Fibroblast of skin of abdomen (primary cell): ENCODE results near the gene CPLX4.

Source experiments
- DNase-seq: peaks from one replicate; pipeline ENCODE4 v3.0.0-alpha.2; 2013

Gene CPLX4

DNA sequence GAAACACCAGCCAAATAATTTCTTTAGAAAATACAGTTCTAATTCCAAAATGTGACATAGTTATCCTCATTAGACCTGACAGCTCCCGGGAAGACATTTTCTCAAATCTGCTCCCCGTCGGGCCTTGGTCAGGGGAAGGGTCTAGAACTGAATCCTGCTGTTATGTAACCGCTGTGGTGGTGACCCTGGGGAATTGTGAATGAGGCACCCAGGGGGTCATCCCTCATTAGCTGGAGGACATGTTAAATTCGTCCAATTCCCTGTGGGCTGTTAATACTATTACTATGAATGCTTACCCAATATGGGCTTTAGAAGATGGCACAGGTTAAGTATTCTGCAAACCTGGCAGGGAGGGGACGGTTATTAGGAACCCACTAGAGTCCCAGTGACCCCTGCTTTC is 11.8 kb downstream of the CPLX4 start:
- DNase-seq = no peak

DNA sequence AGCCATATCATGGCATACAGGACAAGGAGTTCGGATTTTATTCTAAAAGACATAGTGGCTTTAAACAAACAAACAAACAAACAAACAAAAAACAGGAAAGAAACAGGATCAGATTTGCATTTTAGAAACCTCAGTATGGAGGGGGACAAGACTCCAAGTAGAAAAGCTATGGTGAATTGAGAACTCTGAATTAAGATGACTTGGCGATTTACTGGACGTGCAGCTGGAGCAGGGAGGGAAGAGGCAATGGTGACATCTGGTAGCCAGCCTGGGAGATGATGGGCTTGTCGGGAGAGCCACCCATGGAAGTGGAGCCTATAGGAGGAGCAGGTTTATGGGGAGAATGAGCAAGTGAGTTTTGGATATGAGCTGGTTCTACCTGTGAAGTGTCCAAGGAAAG is 13.2 kb downstream of the CPLX4 start:
- no peak for DNase-seq

DNA sequence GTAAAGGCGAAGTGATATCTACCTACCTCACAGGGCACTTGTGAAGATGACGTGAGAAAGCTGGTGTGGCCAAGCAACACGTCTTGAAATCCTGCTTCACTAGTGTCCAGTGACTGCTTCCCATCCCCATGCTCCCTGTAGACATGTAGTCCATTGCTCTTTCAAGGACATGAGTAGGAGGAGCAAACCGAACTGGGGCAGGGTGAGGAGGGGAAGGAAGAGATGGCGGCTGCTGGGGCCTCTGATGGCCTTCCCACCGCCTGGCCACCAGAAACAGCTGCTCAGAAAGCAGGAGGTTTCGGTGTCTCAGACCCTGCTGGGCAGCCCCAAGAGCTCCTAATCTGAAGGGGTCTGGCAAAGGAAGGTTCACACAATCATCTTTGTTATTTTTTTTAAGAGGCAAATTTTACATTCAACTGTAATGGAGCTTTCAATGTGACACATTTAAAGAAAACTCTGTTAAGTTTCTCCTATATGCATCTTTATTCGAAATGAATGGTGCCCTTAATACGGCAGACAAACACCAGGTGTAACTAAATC is 14.7 kb downstream of the CPLX4 start:
- no peak for DNase-seq

DNA sequence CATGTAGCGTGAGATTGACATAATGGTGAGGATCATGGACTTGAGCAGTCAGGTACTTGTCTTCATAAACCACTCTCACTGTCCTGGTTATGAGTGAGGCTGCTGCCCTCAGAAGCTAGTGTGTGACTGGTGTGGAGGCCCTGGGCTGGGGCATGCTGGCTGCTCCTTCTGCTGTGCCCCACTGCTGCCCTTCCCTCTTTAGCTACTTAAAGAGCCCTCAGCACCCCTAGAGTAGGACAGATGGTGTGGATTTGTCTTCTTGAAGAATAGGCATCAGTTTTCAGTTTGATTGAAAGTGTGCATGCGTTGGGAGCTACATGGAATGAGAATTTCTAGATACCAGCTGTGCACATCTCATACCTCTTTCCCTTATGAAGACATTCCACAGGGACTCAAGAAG is 15.4 kb downstream of the CPLX4 start:
- no peak for DNase-seq

DNA sequence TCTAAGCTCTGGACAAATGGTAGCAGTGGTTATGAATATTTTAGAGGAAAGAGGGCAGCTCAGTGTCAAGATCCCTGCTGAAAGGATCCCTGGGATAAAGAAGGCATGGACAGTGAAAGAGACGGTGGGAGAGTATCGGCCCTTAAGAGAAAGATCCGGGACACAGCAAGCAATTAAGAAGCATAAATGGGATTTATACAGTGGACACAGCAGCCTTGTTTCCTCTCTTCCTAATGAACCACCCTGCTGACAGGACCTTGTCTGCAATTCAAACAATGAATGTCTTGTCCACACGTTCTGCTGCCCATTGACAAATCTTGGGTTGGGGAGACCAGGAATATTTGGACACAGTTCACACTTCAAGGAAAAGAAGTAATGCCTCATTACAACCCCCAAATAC is 16.5 kb downstream of the CPLX4 start:
- DNase-seq = no peak

DNA sequence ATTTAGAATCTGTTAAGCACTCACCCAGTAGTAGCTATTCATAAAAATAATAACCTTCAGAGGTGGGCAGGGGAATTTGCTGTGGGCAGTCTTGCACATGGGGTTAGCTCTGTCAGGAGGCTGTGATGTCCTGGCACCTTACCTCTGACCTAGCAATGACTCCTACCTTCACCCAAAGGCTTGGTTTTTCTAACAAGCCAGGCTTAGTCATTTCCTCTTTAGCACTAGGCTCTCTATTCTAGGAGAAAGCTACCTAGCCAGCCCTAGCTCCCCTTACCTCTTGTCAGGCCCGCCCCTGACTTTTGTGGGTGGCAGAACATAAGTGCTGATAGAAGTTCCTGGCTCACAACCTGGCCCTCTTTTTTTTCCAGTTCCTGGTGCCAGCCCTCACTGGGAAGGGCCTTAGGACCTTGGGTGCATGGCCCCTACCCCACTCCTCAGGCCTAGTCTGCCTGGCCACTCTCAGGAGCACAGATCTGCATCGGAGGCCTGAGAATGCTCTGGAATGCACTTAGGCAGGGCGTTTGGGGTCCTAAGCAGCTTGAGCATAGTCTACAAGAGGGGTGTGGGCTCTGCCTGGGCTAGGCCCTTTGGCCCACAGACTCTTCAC is 17.7 kb downstream of the CPLX4 start:
- DNase-seq = no peak

DNA sequence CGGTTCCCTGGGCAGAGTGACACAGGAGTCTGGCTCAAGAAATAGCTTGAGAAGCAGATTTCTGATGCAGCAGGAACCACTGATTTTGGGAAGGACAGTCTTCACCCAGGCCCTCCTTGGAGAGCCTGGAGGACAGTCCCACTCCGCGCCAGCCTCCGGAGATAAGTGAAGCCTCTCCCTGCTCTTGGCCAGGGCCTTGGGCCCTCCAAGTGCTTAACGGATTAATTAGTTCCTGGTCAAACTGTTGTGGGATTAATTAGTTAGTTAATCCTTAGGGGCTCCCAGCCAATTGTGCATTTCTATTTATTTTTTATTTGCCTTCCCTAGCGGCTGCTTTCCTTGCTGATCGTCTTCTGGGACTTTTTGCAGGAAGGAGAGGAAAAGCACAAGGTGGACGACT is 19.6 kb downstream of the CPLX4 start:
- no peak for DNase-seq

DNA sequence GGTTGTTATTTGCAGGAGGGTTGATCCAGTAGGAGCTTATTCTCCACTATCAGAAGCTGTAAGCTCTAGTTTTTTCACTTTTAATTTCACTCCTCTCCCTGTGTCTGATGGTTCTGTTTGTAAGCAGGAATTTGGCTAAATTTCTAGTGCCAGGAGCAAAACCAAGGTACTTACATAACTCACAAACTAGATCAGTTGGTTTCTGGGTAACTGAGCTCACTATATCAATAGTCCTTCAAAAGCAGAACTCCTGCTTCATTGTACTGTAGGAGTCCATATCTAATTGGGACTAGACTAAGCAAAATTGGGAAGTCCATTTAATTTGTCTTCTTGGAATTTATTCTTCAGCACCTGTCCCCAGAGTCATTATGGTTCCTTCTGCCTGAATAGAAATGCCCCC is 25.1 kb downstream of the CPLX4 start:
- DNase-seq = no peak

DNA sequence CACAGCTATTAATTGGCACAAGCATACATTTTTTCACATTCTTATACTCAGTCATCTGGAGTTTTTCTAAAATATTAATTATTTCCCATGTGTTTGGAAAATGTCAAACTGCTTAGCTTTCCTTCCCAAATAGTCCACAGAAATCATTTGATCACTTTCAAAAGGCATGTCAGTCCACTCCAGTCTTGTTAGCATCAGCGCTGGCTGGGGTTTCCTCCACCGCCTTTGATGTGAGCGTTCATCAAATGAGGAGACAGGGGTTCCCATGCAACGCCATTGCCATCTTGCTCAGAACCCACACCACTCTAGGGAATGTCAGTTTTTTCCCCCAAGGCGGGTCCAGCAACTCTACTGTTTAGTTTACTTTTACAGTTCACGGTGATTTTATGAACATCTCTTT is 32.1 kb downstream of the CPLX4 start:
- DNase-seq = no peak

DNA sequence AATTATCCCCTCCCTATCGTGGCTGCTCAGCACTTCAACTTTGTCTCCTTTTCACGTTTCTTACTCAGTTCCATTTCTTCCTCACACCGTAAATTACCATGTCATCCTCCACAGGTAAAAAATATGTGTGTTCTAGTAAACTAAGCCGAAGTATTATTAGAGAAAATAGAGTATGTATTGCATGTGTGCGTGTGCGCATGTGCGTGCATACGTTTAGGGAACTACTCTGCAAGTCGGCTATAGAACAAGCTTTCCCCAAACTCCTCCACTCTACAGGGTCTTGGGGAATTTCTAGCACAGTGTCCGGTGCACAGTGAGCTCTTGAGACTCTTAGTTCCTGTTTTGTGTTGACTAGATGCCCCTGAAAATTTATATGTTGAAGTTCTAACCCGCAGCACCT is 36.1 kb downstream of the CPLX4 start:
- no peak for DNase-seq

DNA sequence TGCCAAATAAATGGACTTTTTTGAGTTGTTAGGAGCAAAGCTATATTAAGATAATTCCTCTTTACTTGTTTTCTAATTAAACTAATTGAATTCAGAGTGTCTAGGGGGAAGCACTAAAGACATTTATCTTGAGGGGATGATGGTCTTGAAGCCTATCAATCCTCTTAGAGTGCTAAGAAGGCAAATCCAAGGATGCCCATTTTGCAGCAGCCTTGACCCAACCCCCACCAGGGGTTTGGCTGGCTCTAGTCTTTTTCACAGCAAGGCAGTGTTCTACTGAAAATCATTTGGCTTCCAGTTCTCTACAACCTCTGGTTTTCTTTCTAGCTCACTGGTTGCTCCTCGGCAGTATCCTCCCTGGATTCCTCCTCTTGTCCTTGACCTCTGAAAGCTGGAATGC is 38.7 kb downstream of the CPLX4 start:
- no peak for DNase-seq

DNA sequence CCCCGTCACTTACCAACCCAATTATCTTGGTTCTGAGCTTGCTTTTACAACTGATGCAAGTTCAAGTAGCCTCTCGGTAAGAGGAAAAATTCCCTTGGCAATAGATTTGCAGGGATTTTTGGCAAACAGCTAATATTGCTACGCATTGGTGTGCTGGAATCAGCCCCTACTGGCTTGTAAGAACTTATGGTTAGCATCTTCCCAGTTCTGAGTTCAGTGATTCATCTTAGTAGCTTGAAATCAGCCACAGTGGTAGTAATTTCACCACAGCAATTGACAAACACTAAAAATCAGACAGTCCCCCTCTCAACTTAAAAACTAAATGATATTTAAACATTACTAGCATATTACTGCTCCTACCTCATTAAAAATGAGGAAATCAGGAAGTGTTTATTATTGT is 39.3 kb downstream of the CPLX4 start:
- no peak for DNase-seq

DNA sequence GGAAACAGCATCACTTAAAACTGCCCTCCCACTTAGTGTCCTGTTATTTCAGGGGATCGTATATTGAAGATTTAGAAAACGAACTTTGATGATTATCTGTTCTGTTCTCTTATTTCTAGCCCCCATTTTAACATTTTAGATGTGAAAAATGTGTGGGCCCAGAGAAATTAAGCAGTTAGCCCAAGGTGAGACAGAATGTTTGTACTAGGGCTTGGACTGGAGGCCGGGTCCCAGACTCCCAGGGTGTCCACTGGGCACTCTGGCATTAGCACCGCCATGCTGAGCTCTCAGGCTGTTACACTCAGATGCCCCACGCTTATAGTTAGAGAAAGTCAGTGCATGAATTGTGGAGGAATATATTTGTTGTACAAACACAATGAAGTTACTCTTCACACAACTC is 39.7 kb downstream of the CPLX4 start:
- DNase-seq = no peak

DNA sequence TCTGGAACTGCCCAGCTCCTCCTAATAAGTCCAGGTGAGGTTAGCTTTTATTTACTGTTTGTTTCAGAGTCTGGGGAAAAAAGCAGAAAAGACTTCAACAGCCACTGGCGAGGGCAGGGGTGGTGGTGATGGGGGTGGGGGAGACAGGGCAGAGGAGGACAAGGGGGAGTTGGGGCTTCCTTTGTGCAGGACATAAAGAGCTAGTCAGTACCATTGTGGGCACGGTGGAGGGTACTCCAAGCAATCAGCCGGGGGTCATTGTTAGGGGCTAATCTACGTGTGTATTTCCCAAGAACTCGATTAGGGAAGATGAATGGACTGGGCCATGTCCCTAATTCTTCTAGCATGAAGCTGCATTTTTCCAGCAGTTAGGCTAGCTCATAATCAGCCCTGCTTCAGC is 42.4 kb downstream of the CPLX4 start:
- no peak for DNase-seq

DNA sequence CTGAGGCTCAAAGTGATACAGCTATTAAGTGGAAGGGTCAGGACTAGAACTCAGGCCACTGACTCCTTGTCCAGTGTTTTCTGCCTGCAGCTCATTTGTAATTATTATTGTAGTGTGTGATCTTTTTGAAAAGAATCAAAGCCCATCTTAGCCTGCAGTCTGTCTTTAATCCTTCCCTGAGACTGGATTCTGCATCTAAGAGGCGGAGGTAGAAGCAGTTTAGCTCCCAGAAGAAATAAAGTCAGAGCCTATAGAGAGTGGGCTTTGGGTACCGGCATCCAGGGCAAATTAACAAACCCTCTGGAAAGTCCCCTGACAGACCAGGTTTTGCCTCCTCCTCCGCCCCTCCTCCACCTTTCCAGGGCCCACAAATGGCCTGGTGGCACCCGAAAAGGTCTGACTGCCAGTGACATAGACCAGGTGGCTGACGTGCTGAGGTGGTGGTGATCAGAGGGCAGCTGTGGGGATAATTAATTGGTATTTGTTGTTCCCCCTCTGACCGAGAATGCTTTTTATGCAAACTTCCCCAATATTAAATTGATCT is 43.0 kb downstream of the CPLX4 start:
- DNase-seq = no peak

DNA sequence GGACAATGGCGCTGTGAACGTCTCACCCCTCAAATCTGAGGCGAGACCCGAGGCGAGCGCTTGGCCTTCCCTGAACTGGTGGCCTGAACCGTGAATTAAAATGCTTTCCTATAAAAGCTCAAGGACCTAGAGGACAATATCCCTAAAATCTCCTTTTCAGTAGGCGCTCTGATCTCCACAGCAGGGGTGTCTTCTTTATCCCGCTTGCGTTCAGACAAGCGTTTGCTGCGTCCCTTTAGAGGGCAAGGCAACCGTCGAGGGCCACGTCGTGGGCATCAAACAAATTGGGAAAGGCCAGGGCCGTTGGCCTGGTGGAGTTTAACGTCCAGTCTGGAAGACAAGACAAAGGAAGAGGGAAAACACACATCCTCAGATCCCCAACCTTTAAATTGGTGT is 43.9 kb downstream of the CPLX4 start:
- DNase-seq = no peak

DNA sequence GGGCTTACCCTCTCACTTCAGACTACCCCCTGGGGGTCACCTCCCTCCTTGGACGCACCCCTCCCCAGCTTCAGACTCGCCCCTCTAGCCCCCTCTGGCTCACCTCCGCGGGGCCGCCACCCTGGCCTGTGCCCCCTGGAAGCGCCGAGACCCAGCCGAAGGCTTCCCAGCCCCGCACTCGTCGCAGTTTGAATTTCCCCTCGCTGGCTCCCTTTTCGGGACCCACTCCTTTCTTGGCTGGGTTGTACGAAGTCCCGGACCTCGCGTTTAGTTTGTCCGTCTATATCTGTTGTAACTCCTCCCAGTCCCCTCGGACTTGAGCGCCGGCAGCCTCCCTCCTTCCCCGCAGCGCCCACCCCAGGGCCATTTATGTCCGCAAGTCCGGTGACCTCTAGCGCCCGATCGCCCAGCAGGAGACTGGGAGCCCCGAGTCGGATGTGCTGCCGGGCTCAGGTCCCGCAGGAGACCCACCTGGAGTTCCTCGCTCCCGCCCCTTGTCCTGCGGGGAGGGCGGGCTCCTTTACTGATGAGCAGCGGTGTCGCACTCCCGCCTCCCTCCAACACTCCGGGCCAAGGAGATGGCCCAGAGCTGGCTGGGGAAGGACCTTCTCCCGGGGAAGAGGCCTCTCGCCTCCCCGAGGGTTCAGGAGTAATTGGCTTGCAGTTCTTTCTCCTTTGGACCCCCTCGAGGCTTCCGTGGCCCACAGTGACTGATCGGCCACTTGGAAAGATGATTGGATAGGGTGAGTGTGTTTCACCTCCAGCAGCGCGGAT is 44.5 kb downstream of the CPLX4 start:
- no peak for DNase-seq

DNA sequence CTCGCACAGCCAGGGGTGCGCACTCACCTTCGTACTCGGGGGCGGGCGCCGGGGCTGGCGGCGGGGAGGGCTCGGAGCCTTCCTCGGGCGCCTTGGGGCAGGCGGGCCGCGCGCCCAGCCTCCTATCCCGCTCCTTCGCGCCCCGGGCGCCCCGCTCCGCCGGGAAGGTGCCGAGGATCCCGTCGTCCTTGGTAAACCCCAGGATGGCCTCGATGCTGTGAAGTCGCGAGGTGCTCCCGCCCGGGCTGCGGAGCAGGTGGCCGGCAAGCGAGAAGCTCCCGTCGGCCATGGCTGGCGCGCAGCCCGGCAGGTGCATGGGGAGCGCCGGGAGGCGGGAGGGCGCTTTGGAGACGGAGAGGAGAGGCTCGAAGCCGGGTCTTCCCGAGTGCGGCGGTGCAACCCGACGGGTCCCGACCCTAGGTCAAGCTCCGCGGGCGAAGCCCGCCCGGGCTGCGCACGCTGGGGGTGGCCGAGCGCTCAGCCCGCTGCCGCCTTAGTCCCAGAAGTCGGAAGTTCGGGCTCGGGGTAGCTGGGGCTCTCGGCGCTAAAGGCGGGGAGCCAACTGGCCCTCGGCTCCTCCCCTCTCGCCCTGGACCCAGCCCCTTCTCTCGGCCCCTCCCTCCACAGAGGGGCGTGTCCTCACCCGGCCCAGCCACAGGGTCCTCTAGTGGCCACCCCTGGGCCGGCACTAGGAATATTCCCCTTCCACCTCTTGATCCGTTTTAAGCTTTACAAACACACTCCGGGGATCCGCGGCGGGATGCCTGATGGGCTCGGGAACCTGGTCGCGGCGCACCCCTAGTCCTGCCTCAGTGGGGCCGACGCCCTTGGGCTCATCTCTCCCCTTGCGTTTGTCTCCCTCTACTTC is 45.3 kb downstream of the CPLX4 start, which contains the start of gene RAX:
RAX (minus strand) TSS at position 564 of the 868 bp plus-strand sequence; CDS start at position 316, 248 bp downstream.
- no peak for DNase-seq

DNA sequence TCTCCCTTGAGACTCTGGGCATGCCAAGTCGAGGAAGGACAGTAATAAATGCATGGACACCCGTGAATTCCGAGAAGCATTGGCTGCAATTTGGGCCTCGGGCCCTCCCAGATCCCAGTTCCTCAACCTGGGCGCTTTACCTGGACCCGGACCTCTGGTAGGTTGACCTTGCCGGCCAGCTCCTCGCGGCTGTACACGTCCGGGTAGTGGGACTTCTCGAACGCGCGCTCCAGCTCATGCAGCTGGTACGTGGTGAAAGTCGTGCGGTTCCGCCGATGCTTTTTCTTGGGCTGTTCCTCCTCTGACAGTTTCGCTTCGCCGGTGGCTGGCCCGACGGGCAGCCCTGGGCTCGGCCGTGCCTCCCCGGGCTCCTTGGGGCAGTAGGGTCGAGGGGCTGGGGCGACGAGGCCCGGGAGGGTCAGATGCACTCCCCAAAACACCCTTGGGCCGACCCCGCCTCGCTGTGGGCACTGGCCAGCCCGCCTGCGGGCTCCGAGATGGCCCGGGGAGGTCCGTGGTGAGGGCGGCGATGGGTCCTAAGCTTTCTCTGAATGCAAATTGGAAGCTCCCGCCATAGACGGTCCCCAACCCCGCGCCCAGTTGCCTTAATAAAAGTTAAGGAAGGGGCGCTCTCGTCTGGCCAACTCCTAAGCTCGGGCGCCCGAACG is 46.1 kb downstream of the CPLX4 start:
- DNase-seq = no peak

DNA sequence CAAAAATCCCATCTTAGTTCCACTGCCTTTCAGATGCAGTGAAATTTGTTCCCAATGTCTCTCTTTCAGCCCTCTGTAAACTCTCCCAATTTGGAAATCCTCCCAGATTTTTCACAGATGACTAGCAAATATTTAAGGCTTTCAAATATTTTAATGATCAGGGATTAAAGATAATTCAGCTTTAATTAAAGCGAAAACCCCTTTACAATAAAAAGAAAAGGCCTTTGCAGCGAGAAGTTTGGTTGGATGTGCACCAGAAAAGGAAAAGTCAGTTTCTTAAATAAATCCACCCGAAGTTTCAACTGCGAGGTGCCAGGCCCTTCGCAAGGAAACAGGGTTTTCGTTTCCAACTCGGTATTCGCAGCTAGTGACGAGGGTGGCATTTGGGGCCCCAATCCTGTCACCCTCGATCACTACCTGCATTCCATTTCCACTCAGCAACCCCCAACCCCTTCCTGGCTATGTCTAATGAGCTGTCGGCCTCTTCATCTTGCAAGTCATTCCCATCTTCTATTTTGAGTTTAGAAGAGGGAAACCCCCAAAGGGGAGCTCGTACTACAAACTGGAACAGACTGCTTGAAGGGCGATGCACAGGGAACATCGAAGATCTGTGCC is 46.7 kb downstream of the CPLX4 start:
- no peak for DNase-seq

DNA sequence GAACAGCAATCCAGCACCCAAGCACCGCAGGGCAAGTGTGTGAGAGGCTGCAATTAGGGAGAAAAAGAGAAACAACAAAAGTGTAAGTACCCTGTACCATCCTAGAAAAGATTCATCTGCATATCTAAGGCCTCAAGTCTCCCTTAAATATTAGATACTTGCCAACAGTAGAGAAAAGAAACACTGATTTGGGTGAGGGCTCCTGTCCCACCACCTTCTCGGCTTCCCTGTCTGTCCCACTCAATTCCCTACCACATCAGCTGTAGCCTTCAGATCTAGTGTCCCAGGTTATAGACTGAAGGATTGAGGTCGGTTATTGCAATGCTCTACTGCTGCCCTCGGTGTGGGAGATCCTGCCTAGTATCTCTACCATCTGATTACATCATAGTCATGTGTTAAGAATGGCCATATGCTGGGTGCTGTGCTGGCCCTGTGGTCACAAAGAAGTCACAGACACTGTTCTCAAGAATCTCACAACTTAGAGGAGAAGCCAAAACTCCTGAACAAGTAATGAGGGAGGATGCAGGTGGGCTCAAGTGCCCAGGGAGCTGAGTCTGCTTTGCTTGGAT is 47.7 kb downstream of the CPLX4 start:
- no peak for DNase-seq
